Measurements from ENCODE around the gene ZDHHC5. TPM values are rescaled to one million over a fixed set of nuclear protein-coding genes. Genes with fewer than 3 reads are reported as not detected.

The ZDHHC5 gene
- total RNA-seq, 1 experiment from 2014 or later, result 65.2 TPM

GRCh38 chr11:57646799-57647303 lies 21.1 kb upstream of the ZDHHC5 start:
- Histone ChIP-seq H2BK15ac (ENCODE audit: low read depth, low read length) (no peak overlapping the region), H4K20me1 (ENCODE audit: control insufficient read depth, insufficient read depth, insufficient read length) (no peaks in the 10 kb centered on the region), H3K23ac (ENCODE audit: insufficient read length, low read depth, low read length) (no peak overlapping the region), H3K79me1 (ENCODE audit: insufficient read depth, low read depth, low read length, poor library complexity, severe bottlenecking) (no peaks in the 10 kb centered on the region), H2BK12ac (ENCODE audit: insufficient read length, low read depth, low read length) (no peak overlapping the region), H3K9me3 (ENCODE audit: control insufficient read depth, low read depth, low read length) (no peaks in the 10 kb centered on the region), H2BK5ac (ENCODE audit: insufficient read length, low read length) (no peak overlapping the region), H3K9ac (ENCODE audit: extremely low read depth, insufficient read length, low read length) (no peak overlapping the region), H3K18ac (ENCODE audit: insufficient read length, low read depth, low read length) (no peak overlapping the region), H2AFZ (ENCODE audit: low read length) (no peak overlapping the region), H2BK20ac (ENCODE audit: low read depth, low read length, poor library complexity, severe bottlenecking) (no peak overlapping the region), H3K14ac (ENCODE audit: insufficient read depth, low read length) (no peak overlapping the region), H3K27me3 (ENCODE audit: insufficient read depth, low read length) (no peaks in the 10 kb centered on the region; the same call in 1 of the 2 replicates), H3K4me1 (ENCODE audit: insufficient read depth, low read length) (peaks cover 19% of the 10 kb centered on the region), H3K27ac (ENCODE audit: insufficient read length, low read depth, low read length) (no peak overlapping the region), H3K79me2 (ENCODE audit: insufficient read depth, low read length) (no peaks in the 10 kb centered on the region), H3K4ac (ENCODE audit: low read depth, low read length) (no peak overlapping the region), H4K8ac (replicated peaks; ENCODE audit: insufficient read length, low read depth, low read length) (no peak overlapping the region), H3K23me2 (ENCODE audit: insufficient read length, low read depth, low read length, poor library complexity, severe bottlenecking) (peaks cover 16% of the 10 kb centered on the region), H3K56ac (ENCODE audit: insufficient read length, low read depth, low read length) (no peak overlapping the region), H3K4me2 (ENCODE audit: insufficient read depth, insufficient read length, low read length) (peak overlapping the region; percentile 51), H2AK5ac (ENCODE audit: insufficient read length, low read length) (no peak overlapping the region), H4K91ac (ENCODE audit: insufficient read length, low read depth, low read length) (no peak overlapping the region), H4K5ac (ENCODE audit: insufficient read length, low read depth, low read length) (no peak overlapping the region), H3T11ph (ENCODE audit: low read length) (no peak overlapping the region), H2BK120ac (ENCODE audit: low read depth, low read length, poor library complexity, severe bottlenecking) (no peak overlapping the region)
- peaks cover 8 to 33% (median 27%) of the 10 kb centered on the region in 3 experiments; a peak in 6 of 7 replicates for H3K36me3 Mint-ChIP-seq (ENCODE audit: insufficient read depth in 1 of 3, low read depth in 3 of 3)
- peak overlapping the region; percentile 62 to 83 for H3K4me3 Mint-ChIP-seq
- no peak for TF ChIP-seq CTCF (conservative IDR thresholded peaks at IDR 0.05)
- WGBS (ENCODE audit: extremely low coverage, insufficient read length, low lambda C conversion rate), result no CpG with 5 or more reads among the region's 23 CpGs
- peak overlapping the region; percentile 41 to 93 (median 88); a peak in 5 of 7 replicates for H3K27ac Mint-ChIP-seq
- peaks cover 83 to 95% of the 10 kb centered on the region in 2 experiments for H3K4me1 Mint-ChIP-seq
- no peaks in the 10 kb centered on the region for H3K9me3 Mint-ChIP-seq
- peaks cover 13% of the 10 kb centered on the region for H3K27me3 Mint-ChIP-seq (ENCODE audit: low read depth)
- peak; percentile 54 for DNase-seq

Data from H9 (cell line).